GM19043 (cell line): ENCODE measurements around the gene MAPK9.

Experiments
- ATAC-seq: cut with Tn5 transposase; IDR thresholded peaks from one replicate; pipeline ENCODE4 v1.9.1; 2021; ENCODE audit warnings: low read depth; ENCODE audit not compliant: unreplicated experiment

Gene MAPK9

GRCh38 chr5:180209137-180209581, 82.7 kb downstream of the MAPK9 start, which contains the start of gene RASGEF1C:
Gene RASGEF1C, minus strand, starts transcription at chr5:180209211. Its CDS starts 71,159 bp downstream, at chr5:180138052.
- peak; percentile 71 for ATAC-seq

GRCh38 chr5:180208435-180209081, 83.3 kb downstream of the MAPK9 start:
- no peak for ATAC-seq

- no peak for ATAC-seq
Observed at GRCh38 chr5:180208038-180208434, 83.8 kb downstream of the MAPK9 start.

GRCh38 chr5:180207593-180207992, 84.3 kb downstream of the MAPK9 start:
- no peak for ATAC-seq

- ATAC-seq, result no peak
Observed at GRCh38 chr5:180206993-180207392, 84.9 kb downstream of the MAPK9 start.

GRCh38 chr5:180205916-180206315, 86.0 kb downstream of the MAPK9 start:
- ATAC-seq, result no peak

- no peak for ATAC-seq
Observed at GRCh38 chr5:180204276-180204819, 87.5 kb downstream of the MAPK9 start.

- no peak for ATAC-seq
Observed at GRCh38 chr5:180202939-180203573, 88.8 kb downstream of the MAPK9 start.

- ATAC-seq, result no peak
Observed at GRCh38 chr5:180201051-180201987, 90.6 kb downstream of the MAPK9 start.

- no peak for ATAC-seq
Observed at GRCh38 chr5:180199390-180199789, 92.5 kb downstream of the MAPK9 start.

GRCh38 chr5:180198208-180198607, 93.7 kb downstream of the MAPK9 start:
- ATAC-seq, result no peak

- no peak for ATAC-seq
Observed at GRCh38 chr5:180197016-180197702, 94.7 kb downstream of the MAPK9 start.

GRCh38 chr5:180194410-180195345, 97.2 kb downstream of the MAPK9 start:
- ATAC-seq, result no peak

- ATAC-seq, result no peak
Observed at GRCh38 chr5:180193749-180194375, 98.0 kb downstream of the MAPK9 start.

- ATAC-seq, result no peak
Observed at GRCh38 chr5:180191716-180192115, 100.2 kb downstream of the MAPK9 start.

GRCh38 chr5:180187767-180188166, 104.1 kb downstream of the MAPK9 start:
- ATAC-seq, result no peak
